SIG-M5 treated with dmso at 0.1 percent for 504 hours (cell line): ENCODE measurements around the gene ANGEL2.
"Not testable (repeated sequence)": the region's sequence is repeated elsewhere in the genome, so short reads cannot be mapped to it uniquely, and the experiment has no call there.

Experiments used
- DNase-seq: peaks from one replicate; lab custom pipeline; 2025; ENCODE audit not compliant: unreplicated experiment; lab: John Stamatoyannopoulos, UW

Gene ANGEL2

DNA sequence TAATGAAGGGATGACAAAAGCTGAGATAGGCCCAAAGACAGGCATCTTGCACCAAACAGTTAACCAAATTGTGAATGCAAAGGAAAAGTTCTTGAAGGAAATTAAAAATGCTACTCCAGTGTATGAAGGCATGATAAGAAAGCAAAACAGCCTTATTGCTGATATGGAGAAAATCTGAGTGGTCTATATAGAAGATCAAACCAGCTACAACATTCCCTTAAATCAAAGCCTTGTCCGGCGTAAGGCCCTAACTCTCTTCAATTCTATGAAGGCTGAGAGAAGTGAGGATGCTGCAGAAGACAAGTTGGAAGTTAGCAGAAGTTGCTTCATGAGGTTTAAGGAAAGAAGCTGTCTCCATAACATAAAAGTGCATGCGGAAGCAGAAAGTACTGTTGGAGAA is 4.3 kb upstream of the ANGEL2 start:
- DNase-seq = no peak

DNA sequence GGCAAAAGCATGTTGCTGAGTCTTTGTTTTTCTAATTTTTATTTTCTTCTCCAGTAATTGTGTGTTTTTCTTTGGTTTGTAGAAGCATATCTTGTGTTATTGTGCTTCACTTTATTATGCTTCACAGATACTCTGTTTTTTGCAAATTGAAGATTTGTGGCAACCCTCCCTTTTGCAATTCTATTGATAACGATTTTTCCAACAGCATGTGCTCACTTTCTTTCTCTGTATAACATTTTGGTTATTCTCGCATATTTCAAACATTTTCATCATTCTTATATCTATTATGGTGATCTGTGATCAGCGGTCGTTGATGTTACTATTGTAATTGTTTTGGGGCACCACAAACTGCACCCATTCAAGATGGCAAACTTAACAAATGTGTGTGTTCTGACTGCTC is 3.8 kb upstream of the ANGEL2 start:
- DNase-seq = no peak

DNA sequence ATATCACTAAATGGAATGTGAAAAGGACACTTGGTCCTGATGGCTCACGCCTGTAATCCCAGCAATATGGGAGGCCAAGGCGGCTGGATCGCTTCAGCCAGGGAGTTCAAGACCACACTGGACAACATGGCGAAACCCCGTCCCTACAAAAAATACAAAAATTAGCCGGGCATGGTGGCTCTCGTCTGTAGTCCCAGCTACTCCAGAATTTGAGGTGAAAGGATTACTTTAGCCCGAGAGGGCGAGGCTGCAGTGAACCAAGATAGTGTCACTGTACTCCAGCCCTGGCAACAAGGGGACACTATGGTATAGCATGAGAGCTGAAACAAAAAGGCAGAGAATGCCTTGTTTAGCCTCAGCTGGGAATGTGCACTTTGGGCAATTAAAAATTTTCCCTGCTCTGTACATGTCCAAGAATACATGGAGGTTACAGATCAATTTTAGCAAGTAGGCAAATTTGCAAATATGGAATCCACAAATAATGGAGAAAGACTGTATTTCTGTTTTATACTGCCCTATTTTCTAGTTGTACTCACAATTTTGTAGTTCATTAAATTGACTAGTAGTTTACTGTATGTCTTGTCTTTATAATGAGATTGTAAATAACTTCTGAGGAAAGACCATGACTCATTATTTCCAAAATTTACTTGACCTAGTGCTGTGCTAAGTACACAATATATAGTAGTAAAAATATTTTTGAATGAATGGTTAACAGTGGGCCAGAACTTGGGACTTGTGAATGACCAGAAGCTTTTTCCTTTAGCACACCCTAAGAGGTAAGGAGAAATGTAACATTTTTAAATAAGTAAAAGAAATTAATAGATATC is 2.0 kb upstream of the ANGEL2 start:
- no peak for DNase-seq

DNA sequence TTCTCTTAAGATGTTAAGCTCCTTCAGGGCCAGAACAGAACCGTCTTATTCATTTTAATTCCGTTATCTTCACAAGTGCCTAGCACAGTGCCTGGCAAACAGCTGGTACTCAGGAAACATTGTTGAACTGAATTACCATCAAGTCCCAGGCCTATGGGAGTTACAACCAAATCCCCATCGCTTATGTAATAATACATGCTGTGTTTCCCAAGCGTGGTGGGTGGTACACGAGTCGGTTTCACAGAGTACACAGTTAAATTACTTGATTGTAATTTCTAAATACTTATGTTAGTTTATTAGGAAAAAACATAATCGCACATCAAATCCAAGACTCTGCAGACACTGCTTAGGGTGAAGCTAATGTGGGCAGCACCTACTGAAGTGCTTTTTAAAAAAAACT is 1.0 kb downstream of the ANGEL2 start:
- peak; percentile 64 for DNase-seq

DNA sequence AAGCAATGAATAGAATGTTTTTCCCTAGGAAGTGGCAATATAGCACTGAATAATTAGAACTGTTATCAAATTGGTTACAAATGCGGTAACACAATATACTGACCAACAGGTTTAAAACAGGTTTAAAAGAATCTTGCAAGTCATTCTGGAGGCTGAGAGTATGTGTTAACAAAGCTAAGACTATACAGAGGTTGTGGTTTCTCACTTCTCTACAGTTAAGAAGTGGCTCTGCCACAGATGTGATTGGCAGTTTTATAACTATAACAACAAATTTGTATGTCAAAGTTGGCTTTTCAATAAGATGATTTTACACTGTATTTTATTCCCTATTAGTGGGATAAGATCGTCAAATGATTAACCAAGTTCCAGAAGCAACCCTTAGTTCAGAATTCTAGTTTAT is 7.1 kb downstream of the ANGEL2 start:
- DNase-seq = no peak

DNA sequence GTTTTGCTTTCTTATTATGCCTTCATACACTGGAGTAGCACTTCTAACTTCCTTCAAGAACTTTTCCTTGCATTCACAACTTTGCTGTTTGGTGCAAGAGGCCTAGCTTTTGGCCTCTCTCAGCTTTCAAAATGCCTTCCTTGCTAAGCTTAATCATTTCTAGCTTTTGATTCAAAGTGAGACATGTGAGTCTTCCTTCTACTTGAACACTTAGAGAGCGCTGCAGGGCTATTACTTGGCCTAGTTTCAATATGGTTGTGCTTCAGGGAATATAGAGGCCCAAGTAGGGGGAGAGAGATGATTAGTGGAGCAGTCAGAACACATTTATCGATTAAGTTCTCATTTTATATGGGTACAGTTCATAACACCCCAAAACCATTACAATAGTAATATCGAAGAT is 12.4 kb downstream of the ANGEL2 start:
- DNase-seq = no peak

DNA sequence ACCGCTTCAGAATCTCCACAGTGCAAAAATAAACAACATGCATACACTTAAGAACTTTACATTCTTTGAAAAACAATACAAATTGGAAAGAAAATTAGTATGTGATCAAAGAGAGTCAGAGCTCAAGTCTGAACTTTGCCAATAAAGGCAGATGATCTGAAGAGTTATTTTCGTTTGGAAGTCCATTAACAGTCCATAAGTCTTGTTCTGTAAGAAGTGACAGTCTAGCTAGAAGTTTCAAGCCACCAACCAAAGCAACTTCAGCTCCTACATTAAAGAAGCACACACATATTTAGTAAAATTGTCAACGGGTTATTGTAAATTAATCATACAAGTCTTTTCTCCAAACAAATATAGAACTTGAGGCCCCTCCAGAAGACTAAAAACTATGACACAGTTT is 20.7 kb downstream of the ANGEL2 start:
- no peak for DNase-seq

DNA sequence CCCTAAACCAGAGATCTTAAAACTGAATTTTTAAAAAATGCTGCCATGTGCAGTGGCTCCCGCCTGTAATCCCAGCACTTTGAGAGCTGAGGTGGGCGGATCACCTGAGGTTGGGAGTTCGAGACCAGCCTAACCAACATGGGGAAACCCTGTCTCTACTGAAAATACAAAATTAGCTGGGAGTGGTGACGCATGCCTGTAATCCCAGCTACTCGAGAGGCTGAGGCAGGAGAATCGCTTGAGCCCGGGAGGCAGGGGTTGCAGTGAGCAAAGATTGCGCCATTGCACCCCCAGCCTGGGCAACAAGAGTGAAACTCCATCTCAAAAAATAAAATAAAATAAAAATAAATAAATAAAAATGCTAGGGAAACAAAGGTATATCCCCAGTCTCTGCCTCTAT is 21.7 kb downstream of the ANGEL2 start:
- DNase-seq = not testable (repeated sequence)

DNA sequence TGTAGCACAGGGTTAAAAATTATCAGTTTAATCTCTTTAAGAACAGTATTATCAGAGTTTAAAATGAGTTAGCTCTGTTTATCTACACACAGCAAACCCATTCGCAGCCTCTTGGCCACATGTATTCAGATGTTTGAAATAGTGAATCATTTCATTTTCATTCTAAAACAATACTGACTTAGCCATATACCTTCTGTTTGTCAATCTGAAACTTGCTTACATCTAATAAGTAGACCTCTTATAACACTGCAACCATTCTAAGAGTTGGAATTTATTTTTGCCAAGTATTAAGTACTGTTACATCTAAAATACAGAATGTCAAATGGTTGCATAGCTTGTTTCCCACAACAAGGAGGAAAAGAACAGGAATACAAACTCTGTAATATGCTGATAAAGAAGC is 25.4 kb downstream of the ANGEL2 start:
- no peak for DNase-seq

DNA sequence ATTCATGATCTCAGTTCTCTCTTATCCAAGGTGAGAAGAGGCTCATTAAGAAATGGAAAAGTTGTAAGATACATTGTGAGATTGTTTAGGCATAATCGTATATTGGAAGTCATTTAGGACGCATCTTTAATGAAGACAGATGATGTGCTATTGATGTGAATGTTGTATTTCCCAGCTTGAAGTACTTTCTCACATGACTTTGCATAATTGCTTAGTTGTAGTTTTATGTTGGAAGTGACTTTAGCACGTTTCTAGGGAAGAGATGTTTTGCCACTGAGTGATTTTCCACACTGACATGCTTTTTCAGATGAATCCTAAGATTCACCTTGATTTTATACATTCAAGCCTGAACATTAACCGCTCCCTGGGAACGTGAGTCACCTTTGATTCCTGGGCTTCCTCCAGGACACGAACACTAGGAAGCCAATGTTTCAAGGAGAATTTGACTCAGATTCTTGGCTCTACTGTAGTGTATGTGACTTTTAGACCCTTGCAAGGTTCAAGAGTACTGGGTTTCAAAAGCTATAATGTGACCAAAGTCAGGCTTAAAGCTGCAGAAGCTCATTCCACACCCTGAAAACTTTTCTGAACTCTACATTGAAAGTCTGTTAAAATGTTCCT is 27.9 kb downstream of the ANGEL2 start:
- no peak for DNase-seq

DNA sequence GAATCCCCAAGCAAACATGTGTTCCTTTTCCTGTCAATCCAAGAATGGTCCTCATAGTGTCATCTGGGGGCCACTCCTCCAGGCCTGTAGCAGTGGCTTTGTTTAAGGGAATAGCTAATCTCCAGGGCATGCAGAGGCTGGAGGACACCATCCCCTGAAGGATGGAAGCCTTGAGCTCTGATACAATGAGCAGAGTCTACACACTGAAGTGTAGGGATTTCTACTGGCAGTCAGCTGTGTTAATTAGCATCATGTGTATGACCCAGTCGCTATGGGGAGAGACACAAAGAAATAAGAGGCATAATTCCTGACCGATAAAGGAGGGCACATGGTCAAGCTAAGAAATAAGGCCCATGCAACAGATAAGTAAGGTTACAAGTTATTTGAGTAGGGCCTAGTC is 29.1 kb downstream of the ANGEL2 start:
- DNase-seq = no peak

DNA sequence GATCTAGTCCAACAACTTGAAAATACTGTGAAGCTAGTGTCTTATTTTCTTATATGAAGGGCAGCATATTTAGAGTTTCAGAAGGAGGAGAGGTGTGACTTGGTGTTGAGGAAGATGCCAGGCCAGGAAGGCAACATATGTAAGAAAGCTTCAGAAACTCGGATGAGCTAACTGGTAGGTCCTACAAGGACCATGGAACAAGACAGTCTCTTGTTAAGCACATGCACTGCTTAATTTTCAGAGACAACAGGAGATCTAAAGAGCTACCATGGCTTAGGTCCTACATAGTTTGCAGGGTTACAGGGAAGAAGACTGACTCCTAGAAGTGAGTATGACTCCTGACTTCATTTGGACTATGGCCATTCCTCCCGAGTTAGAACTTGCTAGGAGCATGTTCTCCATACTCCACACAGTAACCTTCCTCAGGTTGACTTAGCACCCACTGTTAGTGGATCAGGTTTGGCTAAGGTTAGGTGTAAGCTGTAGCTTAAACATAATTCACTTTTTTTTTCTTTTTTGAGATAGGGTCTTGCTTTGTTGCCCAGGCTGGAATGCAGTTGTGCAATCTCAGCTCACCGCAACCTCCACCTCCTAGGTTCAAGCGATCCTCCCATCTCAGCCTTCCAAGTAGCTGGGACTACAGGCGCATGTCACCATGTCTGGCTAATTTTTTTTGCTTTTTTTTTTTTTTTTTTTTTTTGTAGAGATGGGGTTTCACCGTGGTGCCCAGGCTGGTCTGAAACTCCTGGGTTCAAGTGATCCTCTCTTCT is 31.0 kb downstream of the ANGEL2 start:
- no peak for DNase-seq

DNA sequence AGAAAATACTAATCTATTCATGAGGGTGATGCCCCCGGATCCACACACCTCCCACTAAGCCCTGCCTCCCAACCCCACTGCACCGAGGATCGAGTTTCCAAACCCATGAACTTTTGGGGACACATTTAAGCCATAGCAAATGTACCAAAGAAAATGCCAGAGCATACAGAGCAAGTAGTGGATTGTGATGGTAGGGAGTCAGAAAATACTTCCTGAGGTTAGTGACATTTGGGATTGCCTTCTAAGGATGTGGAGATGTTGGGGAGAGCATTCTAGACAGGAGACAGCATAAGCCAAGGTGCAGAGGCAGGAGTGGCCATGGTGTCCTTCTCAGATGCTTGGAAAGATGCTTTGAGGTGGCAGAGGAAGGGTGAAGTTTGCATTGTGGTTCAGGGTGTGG is 32.2 kb downstream of the ANGEL2 start:
- no peak for DNase-seq

DNA sequence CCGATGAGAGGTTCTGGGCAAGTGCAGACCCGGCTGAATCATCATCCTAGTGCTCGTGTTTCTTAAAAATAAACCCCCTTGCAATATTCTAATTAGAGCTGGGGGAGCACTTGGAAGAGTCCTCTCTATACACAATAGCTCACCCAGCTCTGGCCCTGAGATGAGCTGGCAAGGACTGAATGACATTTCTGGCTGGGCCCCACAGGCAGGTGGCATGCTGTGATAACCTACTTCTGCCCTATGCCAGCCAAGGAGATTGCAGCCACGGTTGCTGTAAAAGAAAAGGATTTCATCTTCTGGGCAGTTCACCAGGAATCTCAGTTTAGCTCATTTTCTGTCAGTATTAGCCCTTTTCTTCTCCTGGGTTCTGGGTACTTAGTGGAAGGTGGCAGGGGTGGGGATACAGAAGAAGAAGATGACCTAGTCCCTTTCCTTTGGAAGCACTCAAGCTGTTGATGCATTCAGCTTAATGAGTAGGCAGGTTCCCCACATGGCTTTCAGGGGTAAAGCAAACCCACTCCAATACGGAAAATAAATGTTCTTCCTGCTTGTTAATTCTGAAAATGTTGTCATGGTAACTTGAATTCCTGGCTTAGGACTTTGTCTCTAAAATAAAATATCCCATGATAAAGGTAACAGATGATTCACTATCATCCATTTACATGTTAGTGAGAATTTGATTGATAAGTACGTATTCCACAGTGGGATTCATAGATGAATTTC is 33.1 kb downstream of the ANGEL2 start:
- DNase-seq = no peak

DNA sequence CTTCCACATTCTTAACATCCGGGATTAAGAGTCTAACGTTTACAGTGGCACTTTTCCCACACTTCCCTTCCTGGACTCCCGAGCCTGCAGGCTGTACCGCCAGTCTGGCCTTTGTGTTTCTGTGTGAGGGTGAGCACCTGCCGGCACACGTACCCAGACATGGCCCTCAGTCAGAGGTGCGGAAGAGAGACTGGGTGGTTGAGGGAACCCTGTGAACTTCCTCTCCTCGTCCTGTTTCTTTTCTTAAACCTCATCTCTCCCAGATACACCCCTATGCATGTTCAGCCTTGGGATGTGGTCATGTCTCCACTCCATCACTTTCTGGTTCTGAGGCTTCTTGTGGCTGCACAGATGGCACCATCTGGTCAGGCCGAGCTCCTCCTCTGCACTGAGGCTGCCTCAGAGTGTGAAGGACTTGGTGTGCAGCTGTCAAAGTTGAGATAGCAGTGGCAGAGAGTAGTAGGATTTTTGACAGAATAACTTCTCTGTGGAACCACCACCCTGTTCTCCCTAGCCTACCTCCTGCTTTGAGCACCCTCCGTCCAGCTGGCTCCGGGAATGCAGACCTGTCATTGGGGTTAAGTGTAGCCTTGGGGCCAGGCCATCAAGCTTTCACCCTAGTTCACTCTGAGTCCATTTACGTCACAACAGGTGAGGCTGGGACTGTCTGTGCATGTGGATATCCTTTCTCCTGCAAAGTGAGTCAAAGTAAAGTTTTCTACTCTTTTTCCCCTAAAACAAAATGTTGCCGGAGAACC is 33.9 kb downstream of the ANGEL2 start:
- DNase-seq = no peak

DNA sequence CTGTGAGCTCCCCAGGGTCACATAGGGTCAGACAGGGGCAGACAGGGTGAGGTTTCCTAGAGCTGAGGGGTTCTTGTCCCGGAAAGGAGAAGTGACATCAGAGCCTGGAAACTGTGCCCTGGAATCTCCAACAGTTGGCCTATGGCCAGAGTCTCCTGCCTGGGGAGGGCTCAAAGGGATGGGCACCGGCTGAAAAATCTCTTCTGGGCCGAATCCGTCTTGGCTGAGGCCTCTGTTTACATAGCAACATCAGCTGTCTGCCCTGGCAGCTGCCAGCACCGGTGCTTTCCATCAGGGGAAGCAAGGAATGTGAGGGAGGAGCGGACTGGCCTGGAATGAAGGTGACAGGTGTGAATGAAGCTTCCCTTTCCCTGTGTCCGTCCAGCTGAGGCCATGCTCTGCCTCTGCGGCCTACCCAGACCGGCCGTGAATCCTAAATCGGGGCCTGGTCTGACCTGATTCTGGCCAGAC is 34.6 kb downstream of the ANGEL2 start:
- no peak for DNase-seq

DNA sequence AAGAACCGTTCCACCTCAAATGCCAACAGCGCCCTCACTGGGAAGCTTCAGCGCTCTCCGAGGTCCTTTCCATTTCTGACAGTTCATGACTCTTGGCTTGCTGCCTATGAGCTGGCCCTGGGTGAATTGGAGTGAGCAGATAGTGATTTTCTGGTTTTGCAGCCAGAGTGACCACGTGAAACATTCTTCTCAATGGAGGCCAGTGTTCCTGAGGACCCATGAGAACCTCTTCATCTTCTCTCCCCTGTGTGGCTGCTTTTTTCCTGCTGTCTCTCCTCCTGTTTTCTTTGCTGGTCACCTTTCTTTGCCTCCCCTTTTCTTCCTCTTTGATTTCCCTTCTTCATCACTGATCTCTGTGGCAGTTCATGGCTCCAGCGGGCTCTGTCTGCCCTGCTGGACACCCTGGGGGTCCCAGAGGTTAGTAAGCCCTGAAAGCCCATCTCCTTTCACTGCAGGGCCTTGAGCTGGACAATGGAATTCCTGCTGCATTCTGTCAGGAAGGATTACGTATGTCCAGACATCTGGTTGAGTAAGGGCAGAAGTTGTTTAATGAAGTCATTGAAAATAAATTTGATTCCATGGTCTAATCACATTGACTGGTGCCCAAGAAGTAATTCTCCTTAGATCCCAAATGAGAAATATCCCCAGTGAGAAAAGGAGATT is 35.4 kb downstream of the ANGEL2 start:
- DNase-seq = no peak

DNA sequence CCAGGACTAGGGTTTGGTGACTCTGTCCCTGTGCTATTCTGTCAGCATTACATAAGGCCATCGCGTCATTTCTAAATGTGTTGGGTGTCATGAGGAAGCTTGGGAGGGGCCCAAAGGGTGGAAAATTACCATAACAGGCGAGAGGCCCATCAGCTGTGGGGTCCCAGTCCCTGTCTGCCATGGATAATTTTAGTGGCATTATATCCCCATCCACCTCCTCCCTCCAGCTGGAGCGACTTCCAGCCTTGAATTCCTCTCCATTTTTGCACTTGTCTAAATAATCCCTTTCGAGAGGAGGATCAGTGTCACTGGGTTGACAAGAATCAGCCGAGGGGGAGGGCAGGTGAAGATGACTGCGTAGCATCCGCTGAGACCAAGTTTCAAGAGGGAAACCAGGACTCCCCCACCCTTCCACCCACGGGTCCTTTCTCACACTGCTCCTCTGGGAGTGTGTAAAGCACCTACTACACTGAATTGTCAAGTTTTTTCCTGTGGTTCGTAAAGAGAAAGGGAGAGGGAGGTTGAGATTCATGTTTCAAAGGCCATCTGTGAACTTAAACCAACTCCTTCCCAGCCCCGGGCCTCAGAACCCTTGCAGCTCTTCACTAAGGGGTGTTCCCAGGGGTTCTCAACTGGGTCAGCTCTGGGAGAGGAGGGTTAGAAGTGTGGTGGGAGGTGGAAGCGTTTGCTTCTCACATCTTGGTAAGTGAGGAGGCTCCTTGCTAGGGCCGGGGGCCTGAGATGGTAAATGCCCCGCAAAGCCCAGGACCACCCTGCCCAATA is 36.1 kb downstream of the ANGEL2 start:
- no peak for DNase-seq
